Activated gamma-delta T cell (primary cell): ENCODE results near the gene BSN.
"Not testable (repeated sequence)": the region's sequence is repeated elsewhere in the genome, so short reads cannot be mapped to it uniquely, and the experiment has no call there.

Experiments
- DNase-seq: peaks from one replicate; lab custom pipeline; 2025; lab: John Stamatoyannopoulos, UW

BSN gene

GRCh38 chr3:49675912-49676311 lies 121.6 kb downstream of the BSN start:
- DNase-seq = no peak

- DNase-seq = no peak
Observed at GRCh38 chr3:49680493-49681231, 126.4 kb downstream of the BSN start.

GRCh38 chr3:49681232-49681522 lies 126.9 kb downstream of the BSN start:
- DNase-seq = no peak

GRCh38 chr3:49681543-49681942 lies 127.3 kb downstream of the BSN start:
- DNase-seq = no peak

GRCh38 chr3:49683162-49683561 lies 128.9 kb downstream of the BSN start:
- no peak for DNase-seq

- not testable (repeated sequence) for DNase-seq
Observed at GRCh38 chr3:49684453-49684852, 130.2 kb downstream of the BSN start.

- DNase-seq = not testable (repeated sequence)
Observed at GRCh38 chr3:49685103-49685502, 130.8 kb downstream of the BSN start.

- not testable (repeated sequence) for DNase-seq
Observed at GRCh38 chr3:49685846-49686245, 131.6 kb downstream of the BSN start.

- not testable (repeated sequence) for DNase-seq
Observed at GRCh38 chr3:49686346-49686745, 132.1 kb downstream of the BSN start.

- not testable (repeated sequence) for DNase-seq
Observed at GRCh38 chr3:49686769-49687423, 132.6 kb downstream of the BSN start.

GRCh38 chr3:49687424-49687795 lies 133.1 kb downstream of the BSN start:
- not testable (repeated sequence) for DNase-seq

GRCh38 chr3:49688338-49689045 lies 134.2 kb downstream of the BSN start:
- not testable (repeated sequence) for DNase-seq

- no peak for DNase-seq
Observed at GRCh38 chr3:49689046-49689907, 135.0 kb downstream of the BSN start, which contains the start of the genes MST1 and RNF123. Gene MST1 (minus strand): TSS chr3:49689474. CDS start chr3:49688691, 783 bp downstream. Gene RNF123 (plus strand): TSS chr3:49689557. CDS start chr3:49691166, 1,609 bp downstream.

GRCh38 chr3:49689908-49690624 lies 135.8 kb downstream of the BSN start:
- DNase-seq = not testable (repeated sequence)

GRCh38 chr3:49690856-49691255 lies 136.6 kb downstream of the BSN start:
- DNase-seq = not testable (repeated sequence)

GRCh38 chr3:49691481-49691880 lies 137.2 kb downstream of the BSN start:
- DNase-seq = not testable (repeated sequence)

- not testable (repeated sequence) for DNase-seq
Observed at GRCh38 chr3:49694409-49695070, 140.3 kb downstream of the BSN start.

GRCh38 chr3:49695350-49696015 lies 141.2 kb downstream of the BSN start:
- DNase-seq = not testable (repeated sequence)

- no peak for DNase-seq
Observed at GRCh38 chr3:49699281-49699979, 145.2 kb downstream of the BSN start.
